HG02623 (cell line): ENCODE measurements around the gene SECISBP2.

Experiments
- ATAC-seq: cut with Tn5 transposase; IDR thresholded peaks from one replicate; pipeline ENCODE4 v1.9.1; 2021; ENCODE audit warnings: moderate library complexity; ENCODE audit not compliant: unreplicated experiment

The SECISBP2 gene

GRCh38 chr9:89400403-89401116 is 82.3 kb downstream of the SECISBP2 start:
- ATAC-seq, result peak; percentile 74

GRCh38 chr9:89402695-89403427 is 84.6 kb downstream of the SECISBP2 start:
- no peak for ATAC-seq

GRCh38 chr9:89404074-89404473 is 85.8 kb downstream of the SECISBP2 start:
- ATAC-seq, result no peak

- peak; percentile 50 for ATAC-seq
Measured at GRCh38 chr9:89405826-89406225, 87.5 kb downstream of the SECISBP2 start.

GRCh38 chr9:89407070-89407469 is 88.8 kb downstream of the SECISBP2 start:
- no peak for ATAC-seq

- ATAC-seq, result no peak
Measured at GRCh38 chr9:89408628-89409101, 90.4 kb downstream of the SECISBP2 start.
